Common myeloid progenitor, CD34-positive (primary cell): ENCODE results near the gene LMOD3.

Experiments used
- CTCF ChIA-PET: fragments of 350-600 bp; sonication (Branson Sonifier 250); formaldehyde crosslinking; loops from one replicate; lab custom pipeline; 2021; ENCODE audit warnings: antibody characterized with exemption; lab: Charles Lee
- POLR2A ChIA-PET: fragments of 350-600 bp; sonication (Branson Sonifier 250); formaldehyde crosslinking; loops from one replicate; lab custom pipeline; 2021; ENCODE audit warnings: antibody characterized with exemption; lab: Charles Lee
- DNase-seq, 3 donors: peaks; one replicate each; pipeline versions ENCODE4 v3.0.0 to v3.0.0-alpha.2; 2013
- H3K27ac ChIP-seq, 2 experiments: 1 replicate in 1 of 2; 2 replicates in 1 of 2; pipeline ENCODE4 v1.7.0; 2013; ENCODE audit warnings: inconsistent platforms in 2 of 2, low read length in 2 of 2, mild to moderate bottlenecking in 2 of 2, low read depth in 1 of 2, moderate library complexity in 1 of 2; ENCODE audit not compliant: severe bottlenecking in 2 of 2, insufficient read depth in 1 of 2, poor library complexity in 1 of 2
- H3K27me3 ChIP-seq, 5 experiments: replicated peaks in 2 of 5; 1 replicate in 3 of 5; 2 replicates in 2 of 5; pipeline versions ENCODE4 v1.6.1 to v1.7.0; 2013; ENCODE audit warnings: low read length in 4 of 5, mild to moderate bottlenecking in 2 of 5, moderate library complexity in 2 of 5, inconsistent platforms in 1 of 5; ENCODE audit not compliant: insufficient read depth in 5 of 5, control insufficient read depth in 4 of 5
- H3K36me3 ChIP-seq, 4 experiments: 1 replicate in 2 of 4; 2 replicates in 2 of 4; pipeline versions ENCODE4 v1.6.1 to v1.7.0; 2013; ENCODE audit warnings: low read length in 3 of 4, control low read depth in 1 of 4, mild to moderate bottlenecking in 1 of 4; ENCODE audit not compliant: control insufficient read depth in 4 of 4, insufficient read depth in 4 of 4
- H3K4me1 ChIP-seq, 4 experiments: 1 replicate in 3 of 4; 2 replicates in 1 of 4; pipeline versions ENCODE4 v1.6.1 to v1.7.1; 2013; ENCODE audit warnings: low read length in 3 of 4, mild to moderate bottlenecking in 3 of 4, control low read depth in 1 of 4, inconsistent platforms in 1 of 4, moderate library complexity in 1 of 4; ENCODE audit not compliant: control insufficient read depth in 4 of 4, insufficient read depth in 4 of 4; ENCODE audit errors: control extremely low read depth in 1 of 4
- H3K4me3 ChIP-seq, 7 experiments: 1 replicate in 4 of 7; 2 replicates in 3 of 7; pipeline versions ENCODE4 v1.5.1 to v1.7.0; 2013; ENCODE audit warnings: mild to moderate bottlenecking in 7 of 7, low read length in 6 of 7, moderate library complexity in 6 of 7, inconsistent platforms in 2 of 7, low read depth in 2 of 7, control low read depth in 1 of 7; ENCODE audit not compliant: insufficient read depth in 4 of 7, control insufficient read depth in 1 of 7; ENCODE audit errors: extremely low read depth in 1 of 7
- H3K9me3 ChIP-seq, 5 experiments: 1 replicate in 4 of 5; 2 replicates in 1 of 5; pipeline versions ENCODE4 v1.6.1 to v1.7.1; 2013; ENCODE audit warnings: low read length in 4 of 5, mild to moderate bottlenecking in 2 of 5, inconsistent platforms in 1 of 5, low read depth in 1 of 5, moderate library complexity in 1 of 5; ENCODE audit not compliant: control insufficient read depth in 4 of 5, insufficient read depth in 2 of 5; ENCODE audit errors: control extremely low read depth in 1 of 5
- WGBS: methylation state at CpG from one replicate; pipeline ENCODE4 v1.1.5; 2013; ENCODE audit not compliant: insufficient coverage; 5-methylcytosine and 5-hydroxymethylcytosine counted together

The LMOD3 gene

DNA sequence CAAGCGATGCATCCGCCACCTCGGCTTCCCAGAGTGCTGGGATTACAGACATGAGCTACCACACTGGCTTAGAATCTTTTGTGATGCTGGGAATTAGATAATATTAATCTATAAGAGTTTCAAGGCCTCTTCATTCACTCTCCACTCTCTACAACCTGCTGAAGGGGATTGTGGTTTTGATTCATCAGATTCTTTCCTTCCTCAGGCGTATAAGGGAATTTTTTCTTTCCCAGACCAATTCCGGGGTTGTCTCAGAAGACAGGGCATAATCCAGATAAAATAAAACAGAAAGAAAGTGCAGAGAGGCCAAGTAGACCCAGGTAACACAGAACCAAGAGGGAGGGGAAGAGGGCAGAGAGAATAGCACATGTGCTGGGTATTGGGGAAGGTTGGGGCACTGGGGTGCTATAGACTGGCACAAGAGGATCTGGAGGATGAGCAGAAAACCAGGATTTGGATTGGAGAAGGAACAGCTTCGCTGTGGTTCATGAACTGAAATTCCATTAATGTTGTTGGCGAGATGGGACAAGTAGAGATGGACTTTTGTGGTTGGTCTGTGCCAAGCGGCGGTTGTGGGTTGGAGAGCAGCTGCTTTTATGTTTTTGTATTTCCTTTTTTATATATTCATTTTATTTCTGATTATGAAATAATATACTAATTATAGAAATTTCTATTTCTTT lies 24.8 kb downstream of the LMOD3 start:
- Histone ChIP-seq H3K27me3 (no peaks in the 10 kb centered on the region), H3K4me1 (peaks cover 37 to 64% (median 52%) of the 10 kb centered on the region in 4 experiments), H3K4me3 (peak overlapping the region in 3 of 7 experiments; percentile 26 to 38 (median 37)), H3K9me3 (no peaks in the 10 kb centered on the region), H3K36me3 (peaks cover 5 to 25% (median 13%) of the 10 kb centered on the region in 4 experiments), H3K27ac (peak overlapping the region in 1 of 2 experiments; percentile 49)
- 80% methylated on average over 1 of the region's 9 CpGs for WGBS
- DNase-seq = no peak
- POLR2A ChIA-PET = no interaction called here
- CTCF ChIA-PET = interaction anchor here (0.7 to 14.2 kb wide), 4 partner anchors 8 to 22 kb away, joined by 3 to 96 read pairs (median 15); partner anchors contain the start of genes ARL6IP5 and LMOD3

DNA sequence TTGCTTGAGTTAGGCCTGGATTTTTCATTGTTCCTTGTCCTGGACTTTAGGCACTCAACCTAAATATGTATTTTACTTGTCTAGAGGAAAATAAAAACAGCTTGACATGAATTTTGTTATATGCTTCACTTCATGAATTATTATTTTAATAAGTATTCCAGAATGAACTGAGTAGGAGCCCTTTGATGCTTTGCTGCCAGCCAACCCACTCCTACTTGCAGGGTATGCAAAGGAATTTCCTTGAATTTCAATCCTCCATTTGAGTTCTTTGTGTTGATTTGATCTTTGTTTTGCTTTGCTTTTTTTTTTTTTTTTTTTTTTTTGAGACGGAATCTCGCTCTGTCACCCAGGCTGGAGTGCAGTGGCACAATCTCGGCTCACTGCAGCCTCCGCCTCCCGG lies 26.1 kb downstream of the LMOD3 start:
- CTCF ChIA-PET = interaction anchor here (0.9 to 2.5 kb wide), 3 partner anchors 10 to 32 kb away, joined by 3 to 14 read pairs (median 6); partner anchors contain the start of gene ARL6IP5
- peak overlapping the region in 1 of 2 experiments; percentile 73 for H3K27ac ChIP-seq
- POLR2A ChIA-PET = interaction anchor here (5.3 kb wide), 1 partner anchor 12 kb away, joined by 36 read pairs; the partner anchor contains the start of gene ARL6IP5
- peaks cover 0 to 13% (median 4%) of the 10 kb centered on the region in 4 experiments for H3K36me3 ChIP-seq
- DNase-seq = no peak
- WGBS = no CpG with 5 or more reads among the region's 5 CpGs
- H3K4me1 ChIP-seq = peaks cover 49 to 76% (median 63%) of the 10 kb centered on the region in 4 experiments
- peak overlapping the region in 1 of 7 experiments; percentile 6 for H3K4me3 ChIP-seq
- no peaks in the 10 kb centered on the region for H3K9me3 ChIP-seq
- H3K27me3 ChIP-seq = no peaks in the 10 kb centered on the region

DNA sequence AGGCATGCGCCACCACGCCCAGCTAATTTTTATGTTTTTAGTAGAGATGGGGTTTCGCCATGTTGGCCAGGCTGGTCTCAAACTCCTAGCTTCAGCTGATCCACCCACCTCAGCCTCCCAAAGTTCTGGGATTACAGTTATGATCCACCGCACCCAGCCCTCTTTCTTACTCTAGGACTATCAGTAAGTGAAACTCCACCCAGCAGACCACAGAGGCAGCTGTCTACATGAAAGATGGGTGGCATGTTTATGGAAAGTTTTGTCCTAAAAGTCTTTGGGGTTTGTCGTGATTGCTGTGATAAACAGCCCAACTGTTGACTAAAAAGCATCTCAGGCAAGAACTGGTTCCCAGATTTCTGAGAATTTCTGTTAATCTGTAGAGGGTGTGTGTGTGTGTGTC lies 26.8 kb downstream of the LMOD3 start:
- CTCF ChIA-PET = interaction anchor here (0.9 to 2.5 kb wide), 4 partner anchors 10 to 32 kb away, joined by 3 to 14 read pairs (median 4); partner anchors contain the start of gene ARL6IP5
- DNase-seq = peak in 2 of 3 donors; percentile 46 to 60

DNA sequence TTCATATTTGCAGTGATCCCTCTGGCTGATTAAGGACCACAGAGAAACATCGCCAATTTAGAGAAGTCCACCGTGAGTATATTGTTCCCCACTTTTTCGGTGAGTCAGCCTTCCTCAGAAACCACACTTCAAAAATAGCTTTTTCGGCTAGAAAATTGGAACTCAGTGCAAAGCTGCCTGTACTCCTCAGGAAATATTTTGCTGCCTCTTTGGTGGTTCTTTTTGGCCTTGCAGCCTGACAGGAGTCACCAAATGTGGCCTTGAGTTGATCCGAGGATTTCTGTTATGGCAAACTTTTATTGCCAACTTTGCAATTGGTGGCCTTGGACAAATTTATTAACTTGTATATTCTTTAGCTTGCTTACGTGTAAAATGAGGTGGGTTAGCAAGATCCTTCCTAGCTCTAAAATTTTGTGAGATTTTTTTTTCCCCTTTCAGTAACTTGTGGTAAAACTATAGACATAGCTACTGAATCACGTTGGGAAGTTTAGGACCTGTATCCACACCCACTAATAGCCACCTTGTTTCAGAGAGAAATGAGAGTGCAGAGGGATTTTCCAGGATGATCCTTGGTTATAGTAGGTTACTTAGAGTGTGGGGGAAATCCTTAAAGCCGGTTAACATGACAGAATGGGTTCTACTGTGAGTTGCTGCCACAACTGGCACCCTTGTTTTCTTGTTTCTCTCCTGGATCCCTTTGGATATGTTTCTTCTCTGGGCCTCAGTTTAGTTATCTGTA lies 27.8 kb downstream of the LMOD3 start:
- H3K27ac ChIP-seq = peak overlapping the region; percentile 61 to 88

More for the DNA sequence above, 26.8 kb downstream of the LMOD3 start:
- Histone ChIP-seq H3K4me1 (peaks cover 56 to 83% (median 69%) of the 10 kb centered on the region in 4 experiments), H3K36me3 (peaks cover 0 to 15% (median 4%) of the 10 kb centered on the region in 4 experiments), H3K27me3 (no peaks in the 10 kb centered on the region), H3K9me3 (no peaks in the 10 kb centered on the region), H3K4me3 (peak overlapping the region in 4 of 7 experiments; percentile 5 to 46 (median 16)), H3K27ac (peak overlapping the region; percentile 25 to 73)
- POLR2A ChIA-PET = interaction anchor here (0.6 to 5.3 kb wide), 2 partner anchors 9 to 12 kb away, joined by 3 to 36 read pairs; partner anchors contain the start of gene ARL6IP5
- 0% methylated on average over 1 of the region's 5 CpGs for WGBS

DNA sequence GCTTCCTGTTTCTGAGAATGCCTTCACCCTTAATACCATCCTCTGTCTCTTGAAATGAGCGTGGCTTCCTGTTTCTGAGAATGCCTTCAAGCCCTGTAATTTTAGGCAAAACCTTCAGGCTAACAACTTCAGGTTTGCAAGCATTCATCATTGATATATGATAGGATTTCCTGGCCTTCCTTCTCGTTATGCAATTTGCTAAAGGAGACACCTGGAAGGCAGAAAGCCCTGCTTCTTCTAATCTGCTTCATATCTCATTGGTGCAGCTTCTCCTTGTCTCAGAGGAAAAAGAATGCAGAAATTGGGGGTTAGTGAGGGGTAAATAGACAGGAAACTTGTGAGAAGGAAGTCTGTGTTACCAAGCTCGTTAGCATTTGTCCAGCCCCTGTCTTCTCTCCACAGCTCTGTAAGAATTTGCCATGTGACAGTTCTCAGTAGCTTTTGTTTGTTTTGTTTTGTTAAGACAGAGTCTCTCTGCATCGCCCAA lies 30.3 kb downstream of the LMOD3 start:
- Histone ChIP-seq H3K4me1 (peaks cover 80 to 99% (median 91%) of the 10 kb centered on the region in 4 experiments), H3K27me3 (no peaks in the 10 kb centered on the region), H3K9me3 (no peaks in the 10 kb centered on the region), H3K36me3 (peaks cover 5 to 28% (median 7%) of the 10 kb centered on the region in 4 experiments), H3K4me3 (peak overlapping the region in 6 of 7 experiments; percentile 35 to 63 (median 48)), H3K27ac (peak overlapping the region; percentile 71 to 88)
- WGBS = 0% methylated on average over 3 of the region's 4 CpGs
- DNase-seq = peak; percentile 69 to 95 (median 89)
- ChIA-PET CTCF (interaction anchor here (0.8 to 3.7 kb wide), 4 partner anchors 9 to 28 kb away, joined by 3 to 28 read pairs (median 6); partner anchors contain the start of gene ARL6IP5), POLR2A (interaction anchor here (0.5 to 5.3 kb wide), 5 partner anchors 8 to 41 kb away, joined by 3 to 36 read pairs (median 3); partner anchors contain the start of genes ARL6IP5 and UBA3)

More for the DNA sequence above, 27.8 kb downstream of the LMOD3 start:
- DNase-seq = peak; percentile 79 to 96 (median 94)
- no peaks in the 10 kb centered on the region for H3K27me3 ChIP-seq
- H3K4me1 ChIP-seq = peaks cover 65 to 91% (median 79%) of the 10 kb centered on the region in 4 experiments
- ChIA-PET CTCF (interaction anchor here (0.9 to 3.7 kb wide), 8 partner anchors 11 to 419 kb away, joined by 3 to 28 read pairs (median 3); partner anchors contain the start of gene ARL6IP5), POLR2A (interaction anchor here (0.6 to 5.3 kb wide), 4 partner anchors 8 to 66 kb away, joined by 3 to 36 read pairs (median 4); partner anchors contain the start of gene ARL6IP5)
- peaks cover 0 to 20% (median 7%) of the 10 kb centered on the region in 4 experiments for H3K36me3 ChIP-seq
- 0% methylated on average over 5 of the region's 8 CpGs for WGBS
- no peaks in the 10 kb centered on the region for H3K9me3 ChIP-seq
- peak overlapping the region in 4 of 7 experiments; percentile 33 to 59 (median 52) for H3K4me3 ChIP-seq

DNA sequence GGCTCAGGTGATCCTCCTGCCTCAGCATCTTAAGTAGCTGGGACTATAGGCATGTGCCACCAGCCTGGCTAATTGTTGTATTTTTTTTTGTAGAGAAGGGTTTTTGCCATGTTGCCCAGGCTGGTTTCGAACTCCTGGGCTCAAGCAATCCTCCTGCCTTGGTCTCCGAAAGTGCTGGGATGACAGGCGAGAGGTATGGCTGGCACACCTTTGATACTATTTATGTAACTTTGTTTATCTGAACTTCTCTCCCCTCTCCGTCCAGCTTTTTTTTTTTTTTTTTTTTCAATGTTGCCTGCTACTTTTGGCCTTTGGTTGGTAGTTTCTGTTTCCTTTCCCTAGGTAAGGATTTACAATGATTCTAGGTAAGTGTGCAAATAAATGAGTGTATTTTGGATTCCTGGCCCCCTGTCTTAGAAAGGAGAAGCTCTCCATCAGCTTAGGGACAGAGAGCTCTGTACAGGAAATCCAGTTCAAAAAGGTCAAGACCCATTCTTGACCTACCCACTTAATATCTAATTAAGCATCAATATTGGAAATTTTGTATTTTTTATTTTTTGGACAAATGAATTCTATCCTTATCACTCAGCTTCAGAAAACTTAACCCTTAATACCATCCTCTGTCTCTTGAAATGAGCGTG lies 30.9 kb downstream of the LMOD3 start:
- Histone ChIP-seq H3K27me3 (no peaks in the 10 kb centered on the region), H3K9me3 (no peaks in the 10 kb centered on the region), H3K4me1 (peaks cover 86 to 99% (median 94%) of the 10 kb centered on the region in 4 experiments), H3K4me3 (peak overlapping the region in 5 of 7 experiments; percentile 11 to 63 (median 47)), H3K36me3 (peaks cover 5 to 28% (median 7%) of the 10 kb centered on the region in 4 experiments), H3K27ac (peak overlapping the region; percentile 56 to 88)
- ChIA-PET CTCF (interaction anchor here (0.8 to 3.7 kb wide), 4 partner anchors 8 to 29 kb away, joined by 3 to 28 read pairs (median 6); partner anchors contain the start of gene ARL6IP5), POLR2A (interaction anchor here (0.5 to 1.2 kb wide), 3 partner anchors 11 to 29 kb away, joined by 3 to 4 read pairs (median 3); partner anchors contain the start of gene UBA3)
- 0% methylated on average over 1 of the region's 5 CpGs for WGBS
- peak in 1 of 3 donors; percentile 54 for DNase-seq
